Loucy (cell line): ENCODE measurements around the gene ACP7.

Experiments used
- CTCF ChIP-seq: fragments of 200-600 bp; sonication (generic); conservative IDR thresholded peaks from 2 replicates; pipeline ENCODE4 v1.5.1; 2014; ENCODE audit warnings: mild to moderate bottlenecking, antibody characterized with exemption, low read length
- EZH2phosphoT487 ChIP-seq: fragments of 200-600 bp; IDR thresholded peaks from 2 replicates; pipeline ENCODE4 v1.6.1; 2018; ENCODE audit warnings: antibody characterized with exemption, mild to moderate bottlenecking, moderate library complexity, borderline replicate concordance

GRCh38 chr19:39110263-39110967, 26.2 kb downstream of the ACP7 start:
- TF ChIP-seq CTCF (peak; percentile 78), EZH2phosphoT487 (no peak)
